Epithelial cell of prostate (primary cell): ENCODE measurements around the gene POFUT2.

ENCODE experiments used
- DNase-seq: peaks from one replicate; pipeline ENCODE4 v3.0.0-alpha.2; 2011; ENCODE audit warnings: low read depth, low spot score
- H3K27ac ChIP-seq: fragments of 450-650 bp; 2 replicates; pipeline ENCODE4 v1.5.1; 2017; ENCODE audit warnings: mild to moderate bottlenecking

Gene POFUT2

GRCh38 chr21:45228656-45229240, 58.9 kb downstream of the POFUT2 start:
- H3K27ac ChIP-seq, result no peak overlapping the region
- DNase-seq, result no peak

DNA sequence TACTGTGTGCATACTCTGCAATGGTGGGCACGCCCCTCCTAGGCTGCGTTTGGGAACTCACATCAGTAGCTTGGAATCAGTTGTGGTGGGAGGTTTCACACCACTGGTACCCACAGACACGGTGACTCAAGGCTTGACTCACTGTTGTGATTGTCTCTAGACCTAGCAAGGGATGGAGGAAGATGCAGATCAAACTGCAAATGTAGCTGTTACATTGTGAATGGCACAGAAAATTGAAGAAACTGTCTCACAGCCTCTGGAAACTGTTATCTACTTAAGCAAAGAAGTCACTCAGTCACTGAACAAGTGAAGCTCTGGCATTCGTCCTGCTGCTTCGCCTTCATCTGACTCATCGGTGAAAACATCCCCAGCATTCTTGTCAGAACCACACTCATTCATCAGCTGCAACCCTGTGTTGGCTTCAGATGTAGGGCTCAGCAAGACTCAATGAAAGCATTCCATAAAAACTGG, 59.5 kb downstream of the POFUT2 start:
- H3K27ac ChIP-seq, result no peak overlapping the region
- peak; percentile 63 for DNase-seq

- no peak overlapping the region for H3K27ac ChIP-seq
- DNase-seq, result no peak
Observed at GRCh38 chr21:45227735-45228134, 60.0 kb downstream of the POFUT2 start.

- H3K27ac ChIP-seq, result no peak overlapping the region
- DNase-seq, result no peak
Observed at GRCh38 chr21:45226540-45227326, 61.0 kb downstream of the POFUT2 start.

- DNase-seq, result no peak
- no peak overlapping the region for H3K27ac ChIP-seq
Observed at GRCh38 chr21:45225741-45226327, 61.9 kb downstream of the POFUT2 start.

- DNase-seq, result no peak
- H3K27ac ChIP-seq, result no peak overlapping the region
Observed at GRCh38 chr21:45225041-45225740, 62.5 kb downstream of the POFUT2 start.

- H3K27ac ChIP-seq, result no peak overlapping the region
Observed at GRCh38 chr21:45224189-45224938, 63.3 kb downstream of the POFUT2 start.

GRCh38 chr21:45223236-45224185, 64.2 kb downstream of the POFUT2 start:
- no peak overlapping the region for H3K27ac ChIP-seq

More at GRCh38 chr21:45224189-45224938, 63.3 kb downstream of the POFUT2 start:
- no peak for DNase-seq

GRCh38 chr21:45222001-45222400, 65.7 kb downstream of the POFUT2 start:
- no peak overlapping the region for H3K27ac ChIP-seq
- DNase-seq, result no peak

More at GRCh38 chr21:45223236-45224185, 64.2 kb downstream of the POFUT2 start:
- DNase-seq, result no peak

DNA sequence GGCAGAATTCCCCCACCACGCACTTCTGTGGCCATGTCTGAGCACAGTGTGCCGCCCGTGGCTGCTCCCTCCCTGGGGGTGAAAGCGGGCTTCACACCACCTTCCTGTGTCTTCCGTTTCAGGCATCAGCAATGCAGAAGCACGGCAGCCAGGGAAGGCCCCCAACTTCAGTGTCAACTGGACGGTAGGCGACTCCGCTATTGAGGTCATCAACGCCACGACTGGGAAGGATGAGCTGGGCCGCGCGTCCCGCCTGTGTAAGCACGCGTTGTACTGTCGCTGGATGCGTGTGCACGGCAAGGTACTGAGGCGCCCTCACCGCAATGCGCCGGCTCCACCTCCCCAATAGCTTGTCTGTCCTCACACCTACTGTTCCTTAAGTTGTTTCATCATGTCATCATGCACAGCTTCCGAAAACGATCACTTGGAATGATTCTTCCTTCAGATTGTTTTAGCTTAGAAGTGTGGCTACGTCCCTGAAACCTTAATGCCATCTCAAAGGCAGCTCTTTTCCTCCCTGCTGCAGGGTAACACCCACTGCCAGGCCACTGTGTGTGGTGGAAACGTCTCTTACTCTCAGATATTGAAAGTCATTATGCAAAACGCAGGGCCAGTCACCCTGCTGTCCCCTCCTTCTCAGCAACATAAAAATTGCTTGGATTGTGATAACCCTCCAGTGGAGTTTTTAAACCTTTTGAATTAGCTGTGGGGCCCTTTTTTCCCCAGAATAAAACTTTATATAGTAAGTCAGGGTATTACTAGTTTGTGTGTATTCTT, 66.8 kb downstream of the POFUT2 start:
- H3K27ac ChIP-seq, result no peak overlapping the region
- DNase-seq, result no peak

DNA sequence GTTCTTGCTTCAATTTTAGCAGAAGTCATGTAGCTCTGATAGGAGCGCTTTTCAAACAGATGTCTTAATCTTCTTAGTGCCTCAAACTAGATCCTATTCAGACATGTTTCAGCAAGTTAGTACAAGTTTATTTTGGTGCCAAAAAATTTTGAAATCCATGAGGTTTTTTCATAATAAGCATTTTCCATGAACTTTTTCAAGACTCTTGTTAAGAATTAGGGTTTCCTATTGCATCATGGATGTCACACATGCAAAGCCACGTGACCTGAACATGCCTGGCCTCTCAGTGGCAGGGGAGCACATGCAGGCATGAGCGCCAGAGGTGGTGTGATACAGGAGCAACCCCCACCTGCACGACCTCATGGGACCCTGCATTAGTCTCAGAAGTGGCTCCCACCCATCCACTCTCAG, 67.6 kb downstream of the POFUT2 start:
- DNase-seq, result no peak
- H3K27ac ChIP-seq, result no peak overlapping the region

- H3K27ac ChIP-seq, result no peak overlapping the region
- no peak for DNase-seq
Observed at GRCh38 chr21:45219517-45219916, 68.2 kb downstream of the POFUT2 start.

DNA sequence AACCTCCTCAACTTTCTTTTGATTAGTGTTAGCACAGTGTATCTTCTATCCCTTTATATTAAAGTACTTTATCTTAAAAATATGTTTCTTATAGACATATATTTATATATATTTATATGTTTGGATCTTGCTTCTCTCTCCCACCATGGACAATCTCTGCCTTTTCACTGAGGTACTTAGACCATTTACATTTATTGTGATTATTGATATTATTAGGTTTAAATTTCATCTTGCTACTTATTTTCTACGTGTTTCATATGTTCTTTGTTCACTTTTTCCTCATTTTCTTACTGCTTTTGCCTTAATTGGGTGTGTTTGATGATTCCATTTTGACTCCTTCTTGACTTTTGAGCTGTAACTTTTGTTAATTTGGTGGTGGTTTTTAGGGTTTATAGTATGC, 70.7 kb downstream of the POFUT2 start:
- DNase-seq, result no peak

DNA sequence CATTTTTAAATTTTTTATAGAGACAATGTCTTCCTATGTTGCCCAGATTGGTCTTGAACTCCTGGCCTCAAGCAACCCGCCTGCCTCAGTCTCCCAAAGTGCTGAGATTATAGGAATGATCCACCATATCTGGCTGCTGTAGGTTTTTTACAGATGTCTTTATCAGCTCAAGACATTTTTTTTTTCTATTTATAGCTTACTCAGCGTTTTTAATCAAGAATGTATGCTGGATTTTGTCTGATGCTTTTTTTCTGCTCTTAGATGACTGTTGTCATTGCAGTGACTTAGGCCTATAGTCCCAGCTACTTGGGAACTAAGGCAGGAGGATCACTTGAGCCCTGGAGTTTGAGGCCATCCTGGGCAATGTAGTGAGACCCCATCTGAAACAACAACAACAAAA, 72.5 kb downstream of the POFUT2 start:
- no peak overlapping the region for H3K27ac ChIP-seq
- no peak for DNase-seq

More for the DNA sequence above, 70.7 kb downstream of the POFUT2 start:
- H3K27ac ChIP-seq, result no peak overlapping the region
